Rectal smooth muscle tissue (tissue), 1 donor: Measurements from ENCODE around the gene NEK7.

Experiments
- H3K27ac ChIP-seq: one replicate; pipeline ENCODE4 v1.7.0; 2013; ENCODE audit warnings: low read depth, low read length, inconsistent platforms
- H3K27me3 ChIP-seq: one replicate; pipeline ENCODE4 v1.7.0; 2013; ENCODE audit warnings: low read length; ENCODE audit not compliant: control insufficient read depth, insufficient read depth
- H3K36me3 ChIP-seq: one replicate; pipeline ENCODE4 v1.7.0; 2013; ENCODE audit warnings: low read length; ENCODE audit not compliant: control insufficient read depth, insufficient read depth
- H3K4me1 ChIP-seq: one replicate; pipeline ENCODE4 v1.7.0; 2013; ENCODE audit warnings: low read length; ENCODE audit not compliant: control insufficient read depth, insufficient read depth
- H3K4me3 ChIP-seq: one replicate; pipeline ENCODE4 v1.7.0; 2013; ENCODE audit warnings: low read length
- H3K9ac ChIP-seq: one replicate; pipeline ENCODE4 v1.7.0; 2013; ENCODE audit warnings: low read length

The NEK7 gene

GRCh38 chr1:198165927-198166647 is 9.3 kb downstream of the NEK7 start:
- no peaks in the 10 kb centered on the region for H3K27me3 ChIP-seq
- H3K4me3 ChIP-seq = no peak overlapping the region
- H3K27ac ChIP-seq = no peak overlapping the region
- no peak overlapping the region for H3K9ac ChIP-seq
- H3K4me1 ChIP-seq = peaks cover 15% of the 10 kb centered on the region
- H3K36me3 ChIP-seq = no peaks in the 10 kb centered on the region

GRCh38 chr1:198166900-198167299 is 10.1 kb downstream of the NEK7 start:
- peaks cover 15% of the 10 kb centered on the region for H3K4me1 ChIP-seq
- H3K9ac ChIP-seq = no peak overlapping the region
- H3K4me3 ChIP-seq = no peak overlapping the region
- no peaks in the 10 kb centered on the region for H3K36me3 ChIP-seq
- H3K27me3 ChIP-seq = no peaks in the 10 kb centered on the region
- H3K27ac ChIP-seq = no peak overlapping the region

- no peaks in the 10 kb centered on the region for H3K27me3 ChIP-seq
- no peaks in the 10 kb centered on the region for H3K36me3 ChIP-seq
- H3K4me3 ChIP-seq = no peak overlapping the region
- H3K9ac ChIP-seq = no peak overlapping the region
- H3K4me1 ChIP-seq = peaks cover 15% of the 10 kb centered on the region
- H3K27ac ChIP-seq = no peak overlapping the region
Observed at GRCh38 chr1:198167436-198167934, 10.7 kb downstream of the NEK7 start.

GRCh38 chr1:198168227-198168626 is 11.4 kb downstream of the NEK7 start:
- no peak overlapping the region for H3K9ac ChIP-seq
- H3K27me3 ChIP-seq = no peaks in the 10 kb centered on the region
- H3K27ac ChIP-seq = no peak overlapping the region
- H3K4me1 ChIP-seq = peaks cover 17% of the 10 kb centered on the region
- no peaks in the 10 kb centered on the region for H3K36me3 ChIP-seq
- H3K4me3 ChIP-seq = no peak overlapping the region

GRCh38 chr1:198169672-198170071 is 12.9 kb downstream of the NEK7 start:
- H3K4me1 ChIP-seq = peaks cover 21% of the 10 kb centered on the region
- H3K27ac ChIP-seq = no peak overlapping the region
- H3K27me3 ChIP-seq = no peaks in the 10 kb centered on the region
- no peak overlapping the region for H3K9ac ChIP-seq
- no peaks in the 10 kb centered on the region for H3K36me3 ChIP-seq
- no peak overlapping the region for H3K4me3 ChIP-seq

GRCh38 chr1:198171667-198172540 is 15.1 kb downstream of the NEK7 start:
- Histone ChIP-seq H3K4me3 (no peak overlapping the region), H3K9ac (no peak overlapping the region), H3K36me3 (no peaks in the 10 kb centered on the region), H3K4me1 (peaks cover 21% of the 10 kb centered on the region), H3K27ac (no peak overlapping the region), H3K27me3 (no peaks in the 10 kb centered on the region)

GRCh38 chr1:198173832-198174231 is 17.0 kb downstream of the NEK7 start:
- H3K27ac ChIP-seq = no peak overlapping the region
- H3K9ac ChIP-seq = no peak overlapping the region
- no peaks in the 10 kb centered on the region for H3K27me3 ChIP-seq
- H3K36me3 ChIP-seq = no peaks in the 10 kb centered on the region
- peaks cover 11% of the 10 kb centered on the region for H3K4me1 ChIP-seq
- H3K4me3 ChIP-seq = no peak overlapping the region

GRCh38 chr1:198174297-198174696 is 17.5 kb downstream of the NEK7 start:
- Histone ChIP-seq H3K9ac (no peak overlapping the region), H3K27ac (no peak overlapping the region), H3K4me1 (peaks cover 11% of the 10 kb centered on the region), H3K36me3 (no peaks in the 10 kb centered on the region), H3K4me3 (peak overlapping the region; percentile 12), H3K27me3 (no peaks in the 10 kb centered on the region)

GRCh38 chr1:198175423-198176170 is 18.8 kb downstream of the NEK7 start:
- no peaks in the 10 kb centered on the region for H3K36me3 ChIP-seq
- H3K9ac ChIP-seq = no peak overlapping the region
- H3K4me1 ChIP-seq = peaks cover 6% of the 10 kb centered on the region
- H3K27me3 ChIP-seq = no peaks in the 10 kb centered on the region
- H3K27ac ChIP-seq = no peak overlapping the region
- no peak overlapping the region for H3K4me3 ChIP-seq

GRCh38 chr1:198176179-198176578 is 19.4 kb downstream of the NEK7 start:
- H3K36me3 ChIP-seq = no peaks in the 10 kb centered on the region
- no peak overlapping the region for H3K27ac ChIP-seq
- no peak overlapping the region for H3K9ac ChIP-seq
- H3K4me3 ChIP-seq = no peak overlapping the region
- no peaks in the 10 kb centered on the region for H3K27me3 ChIP-seq
- peaks cover 6% of the 10 kb centered on the region for H3K4me1 ChIP-seq

- H3K4me1 ChIP-seq = peaks cover 6% of the 10 kb centered on the region
- H3K4me3 ChIP-seq = no peak overlapping the region
- no peak overlapping the region for H3K9ac ChIP-seq
- no peaks in the 10 kb centered on the region for H3K27me3 ChIP-seq
- no peaks in the 10 kb centered on the region for H3K36me3 ChIP-seq
- H3K27ac ChIP-seq = no peak overlapping the region
Observed at GRCh38 chr1:198177546-198177945, 20.7 kb downstream of the NEK7 start.

- Histone ChIP-seq H3K4me3 (no peak overlapping the region), H3K27ac (no peak overlapping the region), H3K4me1 (peaks cover 4% of the 10 kb centered on the region), H3K36me3 (no peaks in the 10 kb centered on the region), H3K27me3 (no peaks in the 10 kb centered on the region), H3K9ac (no peak overlapping the region)
Observed at GRCh38 chr1:198178615-198179014, 21.8 kb downstream of the NEK7 start.
